SH-SY5Y (cell line): Measurements from ENCODE around the gene VPS16.

Source experiments
- GATA2 ChIP-seq: IDR thresholded peaks from 2 replicates; pipeline ENCODE4 v1.6.1; 2011; ENCODE audit warnings: mild to moderate bottlenecking, low read depth, low read length
- GATA3 ChIP-seq: IDR thresholded peaks from 2 replicates; pipeline ENCODE4 v1.6.1; 2011; ENCODE audit warnings: low read depth, mild to moderate bottlenecking, low read length, moderate library complexity

GRCh38 chr20:2911200-2911599 is 70.7 kb downstream of the VPS16 start:
- TF ChIP-seq GATA2 (no peak), GATA3 (no peak)
